ENCODE results near the gene UGT1A8.
"Not testable (repeated sequence)": the region's sequence is repeated elsewhere in the genome, so short reads cannot be mapped to it uniquely, and the experiment has no call there.

UGT1A8 gene

DNA sequence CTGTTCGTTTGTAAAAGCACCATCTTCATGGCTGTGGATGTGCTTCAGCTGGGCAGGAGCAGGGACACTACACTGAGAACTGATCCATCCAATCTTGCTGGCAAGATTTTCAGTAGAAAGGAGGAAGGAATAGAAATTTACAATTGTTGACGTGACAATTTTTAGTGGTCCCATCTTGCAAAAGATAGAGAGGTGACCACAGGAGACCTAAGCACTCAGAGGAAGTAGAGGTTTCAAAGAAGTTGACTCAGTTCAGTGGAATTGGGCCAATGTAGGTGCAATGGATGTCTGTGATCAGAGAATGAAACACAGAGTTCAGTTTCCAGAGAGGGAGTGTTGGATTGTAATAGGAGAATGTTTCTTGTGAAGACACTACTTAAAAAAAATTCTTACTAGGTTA is 96.7 kb downstream of the UGT1A8 start:
- Histone ChIP-seq H3K4me3 (replicated peaks; ENCODE audit: low read depth, low read length) (no peak overlapping the region), H3K36me3 (ENCODE audit: control insufficient read depth, insufficient read depth, low read length) (no peaks in the 10 kb centered on the region), H3K27me3 (replicated peaks; ENCODE audit: control insufficient read depth, insufficient read depth, low read length) (no peaks in the 10 kb centered on the region)
- DNase-seq (ENCODE audit: extremely low read depth, insufficient read length) = no peak
- TF ChIP-seq, protein P1, sequence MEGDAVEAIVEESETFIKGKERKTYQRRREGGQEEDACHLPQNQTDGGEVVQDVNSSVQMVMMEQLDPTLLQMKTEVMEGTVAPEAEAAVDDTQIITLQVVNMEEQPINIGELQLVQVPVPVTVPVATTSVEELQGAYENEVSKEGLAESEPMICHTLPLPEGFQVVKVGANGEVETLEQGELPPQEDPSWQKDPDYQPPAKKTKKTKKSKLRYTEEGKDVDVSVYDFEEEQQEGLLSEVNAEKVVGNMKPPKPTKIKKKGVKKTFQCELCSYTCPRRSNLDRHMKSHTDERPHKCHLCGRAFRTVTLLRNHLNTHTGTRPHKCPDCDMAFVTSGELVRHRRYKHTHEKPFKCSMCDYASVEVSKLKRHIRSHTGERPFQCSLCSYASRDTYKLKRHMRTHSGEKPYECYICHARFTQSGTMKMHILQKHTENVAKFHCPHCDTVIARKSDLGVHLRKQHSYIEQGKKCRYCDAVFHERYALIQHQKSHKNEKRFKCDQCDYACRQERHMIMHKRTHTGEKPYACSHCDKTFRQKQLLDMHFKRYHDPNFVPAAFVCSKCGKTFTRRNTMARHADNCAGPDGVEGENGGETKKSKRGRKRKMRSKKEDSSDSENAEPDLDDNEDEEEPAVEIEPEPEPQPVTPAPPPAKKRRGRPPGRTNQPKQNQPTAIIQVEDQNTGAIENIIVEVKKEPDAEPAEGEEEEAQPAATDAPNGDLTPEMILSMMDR (IDR thresholded peaks at IDR 0.05; ENCODE audit: insufficient read depth, low read length, poor library complexity, severe bottlenecking) = no peak

DNA sequence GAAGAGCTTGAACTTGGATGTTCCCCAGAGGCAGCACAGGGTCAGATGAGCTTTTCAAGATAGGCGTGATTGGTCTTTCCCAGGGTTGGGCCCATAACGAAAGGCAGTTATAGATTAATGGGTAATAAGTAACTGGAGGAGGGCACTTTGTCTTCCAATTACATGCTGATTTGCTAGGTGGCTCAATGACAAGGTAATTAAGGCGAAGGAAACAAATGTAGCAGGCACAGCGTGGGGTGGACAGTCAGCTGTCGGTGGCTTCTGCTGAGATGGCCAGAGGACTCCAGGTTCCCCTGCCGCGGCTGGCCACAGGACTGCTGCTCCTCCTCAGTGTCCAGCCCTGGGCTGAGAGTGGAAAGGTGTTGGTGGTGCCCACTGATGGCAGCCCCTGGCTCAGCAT is 101.1 kb downstream of the UGT1A8 start, which contains the start of gene UGT1A4:
UGT1A4 (plus strand) TSS at position 185 of the 400 bp plus-strand sequence; CDS start at position 270, 85 bp downstream.
- DNase-seq (ENCODE audit: extremely low read depth, insufficient read length) = no peak
- H3K36me3 ChIP-seq (ENCODE audit: control insufficient read depth, insufficient read depth, low read length) = no peaks in the 10 kb centered on the region
- H3K4me3 ChIP-seq (replicated peaks; ENCODE audit: low read depth, low read length) = no peak within 1 kb of the TSS
- no peaks in the 10 kb centered on the region for H3K27me3 ChIP-seq (replicated peaks; ENCODE audit: control insufficient read depth, insufficient read depth, low read length)
- TF ChIP-seq, protein P1 (IDR thresholded peaks at IDR 0.05; ENCODE audit: insufficient read depth, low read length, poor library complexity, severe bottlenecking) = no peak

DNA sequence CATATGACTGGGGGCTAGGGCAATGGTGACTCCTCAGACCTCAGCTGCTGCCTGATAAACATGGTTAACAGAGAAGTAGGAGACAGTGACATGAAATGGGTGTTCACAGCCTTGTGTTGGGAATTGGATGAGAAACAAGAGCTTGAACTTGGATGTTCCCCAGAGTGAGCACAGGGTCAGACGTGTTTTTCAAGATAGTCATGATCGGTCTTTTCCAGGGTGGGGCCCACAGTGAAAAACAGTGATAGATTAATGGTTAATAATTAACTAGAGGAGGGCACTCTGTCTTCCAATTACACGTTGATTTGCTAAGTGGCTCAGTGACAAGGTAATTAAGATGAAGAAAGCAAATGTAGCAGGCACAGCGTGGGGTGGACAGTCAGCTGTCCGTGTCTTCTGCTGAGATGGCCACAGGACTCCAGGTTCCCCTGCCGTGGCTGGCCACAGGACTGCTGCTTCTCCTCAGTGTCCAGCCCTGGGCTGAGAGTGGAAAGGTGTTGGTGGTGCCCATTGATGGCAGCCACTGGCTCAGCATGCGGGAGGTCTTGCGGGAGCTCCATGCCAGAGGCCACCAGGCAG is 111.4 kb downstream of the UGT1A8 start, which contains the start of gene UGT1A3:
UGT1A3 (plus strand) TSS at position 320 of the 579 bp plus-strand sequence; CDS start at position 405, 85 bp downstream.
- DNase-seq (ENCODE audit: extremely low read depth, insufficient read length) = no peak
- Histone ChIP-seq H3K36me3 (ENCODE audit: control insufficient read depth, insufficient read depth, low read length) (no peaks in the 10 kb centered on the region), H3K27me3 (replicated peaks; ENCODE audit: control insufficient read depth, insufficient read depth, low read length) (no peaks in the 10 kb centered on the region), H3K4me3 (replicated peaks; ENCODE audit: low read depth, low read length) (no peak within 1 kb of the TSS)
- TF ChIP-seq, protein P1 (IDR thresholded peaks at IDR 0.05; ENCODE audit: insufficient read depth, low read length, poor library complexity, severe bottlenecking) = no peak

DNA sequence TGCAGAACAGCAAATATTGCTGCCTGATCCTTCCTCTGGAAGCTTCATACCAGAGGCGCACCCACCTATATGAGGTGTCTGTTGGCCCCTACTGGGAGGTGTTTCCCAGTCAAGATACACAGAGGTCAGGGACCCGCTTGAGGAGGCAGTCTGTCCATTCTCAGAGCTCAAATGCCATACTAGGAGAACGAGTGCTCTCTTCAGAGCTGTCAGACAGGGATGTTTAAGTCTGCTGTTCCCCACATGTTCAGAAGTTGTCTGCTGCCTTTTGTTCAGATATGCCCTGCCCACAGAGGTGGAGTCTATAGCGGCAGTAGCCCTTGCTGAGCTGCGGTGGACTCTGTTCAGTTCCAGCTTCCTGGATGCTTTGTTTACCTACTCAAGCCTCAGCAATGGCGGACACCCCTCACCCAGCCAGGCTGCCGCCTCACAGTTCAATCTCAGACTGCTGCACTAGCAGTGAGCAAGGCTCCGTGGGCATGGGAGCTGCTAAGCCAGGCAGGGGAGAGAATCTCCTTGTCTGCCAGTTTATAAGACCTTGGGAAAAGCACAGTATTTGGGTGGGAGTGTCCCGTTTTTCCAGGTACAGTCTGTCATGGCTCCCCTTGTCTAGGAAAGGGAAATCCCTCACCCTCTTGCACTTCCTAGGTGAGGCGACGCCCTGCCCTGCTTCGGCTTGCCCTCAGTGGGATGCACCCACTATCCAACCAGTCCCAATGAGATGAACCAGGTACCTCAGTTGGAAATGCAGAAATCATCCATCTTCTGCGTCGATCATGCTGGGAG is 119.6 kb downstream of the UGT1A8 start:
- not testable (repeated sequence) for H3K36me3 ChIP-seq (ENCODE audit: control insufficient read depth, insufficient read depth, low read length); H3K27me3 ChIP-seq (replicated peaks; ENCODE audit: control insufficient read depth, insufficient read depth, low read length); DNase-seq (ENCODE audit: extremely low read depth, insufficient read length); H3K4me3 ChIP-seq (replicated peaks; ENCODE audit: low read depth, low read length)

DNA sequence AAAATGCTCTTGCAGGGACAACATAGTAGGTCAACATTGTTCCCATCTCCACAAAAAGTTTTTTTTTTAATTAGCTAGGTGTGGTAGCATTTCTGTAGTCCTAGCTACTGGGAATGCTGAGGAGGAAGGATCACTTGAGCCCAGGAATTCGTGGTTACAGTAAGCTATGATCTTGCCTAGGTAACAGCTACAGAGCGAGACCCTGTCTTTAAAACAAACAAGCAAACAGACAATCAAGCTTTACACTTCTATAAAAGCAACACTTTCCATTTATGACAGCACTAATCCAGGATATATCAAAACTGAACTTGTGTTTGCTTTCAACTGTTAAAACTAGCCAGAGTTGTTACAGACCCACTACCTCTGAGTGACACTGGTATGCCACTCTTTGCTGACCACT is 123.4 kb downstream of the UGT1A8 start:
- H3K4me3 ChIP-seq (replicated peaks; ENCODE audit: low read depth, low read length) = no peak overlapping the region
- TF ChIP-seq, protein P1 (IDR thresholded peaks at IDR 0.05; ENCODE audit: insufficient read depth, low read length, poor library complexity, severe bottlenecking) = no peak
- H3K36me3 ChIP-seq (ENCODE audit: control insufficient read depth, insufficient read depth, low read length) = no peaks in the 10 kb centered on the region
- DNase-seq (ENCODE audit: extremely low read depth, insufficient read length) = no peak
- H3K27me3 ChIP-seq (replicated peaks; ENCODE audit: control insufficient read depth, insufficient read depth, low read length) = no peaks in the 10 kb centered on the region

DNA sequence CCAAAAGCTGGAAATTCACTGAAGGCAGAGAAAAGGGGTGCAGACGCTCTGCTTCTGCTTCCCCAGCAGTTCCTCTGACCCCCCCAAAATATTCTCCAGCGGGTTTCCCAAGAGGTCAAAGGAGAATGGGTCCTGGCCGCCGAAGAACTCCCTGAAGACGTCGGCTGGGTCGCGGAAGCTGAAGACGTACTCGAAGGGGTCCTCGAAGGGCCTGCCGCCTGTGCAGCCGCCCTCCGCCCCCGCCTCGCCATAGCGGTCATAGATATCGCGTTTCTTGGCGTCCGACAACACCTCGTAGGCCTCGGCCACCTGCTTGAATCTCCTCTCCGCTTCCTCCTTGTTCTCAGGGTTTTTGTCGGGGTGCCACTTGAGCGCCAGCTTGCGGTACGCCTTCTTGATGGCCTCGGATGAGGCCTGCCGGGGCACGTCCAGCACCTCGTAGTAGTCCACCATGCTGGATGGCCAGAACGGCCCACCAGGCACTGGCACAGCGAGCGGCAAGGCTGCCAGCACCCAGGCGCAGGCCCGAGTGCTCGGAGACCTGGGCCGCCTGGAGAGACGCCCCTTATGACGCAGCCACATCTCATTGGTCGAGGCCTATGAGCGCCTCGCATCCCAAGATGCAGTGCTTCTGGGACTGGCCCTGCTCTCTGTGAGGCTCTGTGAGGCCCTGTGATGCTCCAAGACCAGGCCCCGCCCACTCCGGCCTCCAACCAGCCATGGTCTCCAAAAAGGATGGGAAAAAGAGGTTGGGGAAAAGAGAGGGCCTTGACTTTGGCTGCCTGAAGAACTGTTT is 126.2 kb downstream of the UGT1A8 start:
- no peak for DNase-seq (ENCODE audit: extremely low read depth, insufficient read length)

More for the DNA sequence above, 126.2 kb downstream of the UGT1A8 start:
- Histone ChIP-seq H3K36me3 (ENCODE audit: control insufficient read depth, insufficient read depth, low read length) (no peaks in the 10 kb centered on the region), H3K4me3 (replicated peaks; ENCODE audit: low read depth, low read length) (no peak overlapping the region), H3K27me3 (replicated peaks; ENCODE audit: control insufficient read depth, insufficient read depth, low read length) (no peaks in the 10 kb centered on the region)
- TF ChIP-seq, protein P1 (IDR thresholded peaks at IDR 0.05; ENCODE audit: insufficient read depth, low read length, poor library complexity, severe bottlenecking) = no peak

Data from GM06990 (cell line).